WTC11 (cell line): Measurements from ENCODE around the gene BOK. TPM values are rescaled to one million over a fixed set of nuclear protein-coding genes. Genes with fewer than 3 reads are reported as not detected.

Experiments
- ATAC-seq: fragments of 200-7000 bp; cut with Tn5 transposase; 2 replicates; pipeline ENCODE4 v1.10.0; 2021; ENCODE audit warnings: mild to moderate bottlenecking, moderate library complexity
- CTCF ChIA-PET: fragments of 300-600 bp; sonication (Branson Sonifier 250); formaldehyde crosslinking; loops from one replicate; lab custom pipeline; 2021; ENCODE audit warnings: antibody characterized with exemption; lab: Charles Lee
- POLR2A ChIA-PET: fragments of 350-600 bp; sonication (Branson Sonifier 250); formaldehyde crosslinking; loops from one replicate; lab custom pipeline; 2021; ENCODE audit warnings: antibody characterized with exemption; lab: Charles Lee
- DNase-seq: peaks from one replicate; pipeline ENCODE4 v3.0.0; 2021; ENCODE audit warnings: low spot score
- H3K27ac Mint-ChIP-seq: 2 replicates; pipeline ENCODE4 v1.8.0; 2021; ENCODE audit warnings: mixed read lengths
- H3K27me3 Mint-ChIP-seq: 2 replicates; pipeline ENCODE4 v1.8.0; 2021; ENCODE audit warnings: low read depth, mild to moderate bottlenecking, moderate library complexity, mixed read lengths
- H3K36me3 Mint-ChIP-seq: 2 replicates; pipeline ENCODE4 v1.8.0; 2021; ENCODE audit warnings: mixed read lengths
- H3K4me1 Mint-ChIP-seq: 2 replicates; pipeline ENCODE4 v1.8.0; 2022; ENCODE audit warnings: mixed read lengths
- H3K4me3 Mint-ChIP-seq: 2 replicates; pipeline ENCODE4 v1.8.0; 2021; ENCODE audit warnings: mild to moderate bottlenecking, moderate library complexity, mixed read lengths
- H3K9me3 Mint-ChIP-seq: 2 replicates; pipeline ENCODE4 v1.8.0; 2021; ENCODE audit warnings: mixed read lengths
- CBFB ChIP-seq: sonication (generic); formaldehyde crosslinking; IDR thresholded peaks from 2 replicates; pipeline ENCODE4 v1.8.1; 2022; ENCODE audit warnings: mild to moderate bottlenecking, low read depth, missing genetic modification reagents
- EMX1 ChIP-seq: fragments of 250-450 bp; sonication (Bioruptor Pico); IDR thresholded peaks from 2 replicates; pipeline ENCODE4 v1.8.0; 2021; ENCODE audit warnings: mild to moderate bottlenecking
- GABPB1 ChIP-seq: sonication (generic); formaldehyde crosslinking; IDR thresholded peaks from 2 replicates; pipeline ENCODE4 v1.8.1; 2023; ENCODE audit warnings: mild to moderate bottlenecking, missing genetic modification reagents
- IRF2 ChIP-seq: sonication (generic); formaldehyde crosslinking; IDR thresholded peaks from 2 replicates; pipeline ENCODE4 v1.8.0; 2022; ENCODE audit warnings: low read depth, missing genetic modification reagents, borderline replicate concordance
- MYBL2 ChIP-seq: sonication (generic); formaldehyde crosslinking; IDR thresholded peaks from 2 replicates; pipeline ENCODE4 v1.8.1; 2023; ENCODE audit warnings: mild to moderate bottlenecking, moderate library complexity, missing genetic modification reagents
- NFATC4 ChIP-seq: fragments of 250-450 bp; sonication (Bioruptor Pico); IDR thresholded peaks from 2 replicates; pipeline ENCODE4 v1.9.0; 2021; ENCODE audit warnings: mild to moderate bottlenecking
- NR2C2 ChIP-seq: sonication (generic); formaldehyde crosslinking; IDR thresholded peaks from 2 replicates; pipeline ENCODE4 v1.8.0; 2022; ENCODE audit warnings: mild to moderate bottlenecking, missing genetic modification reagents
- RORB ChIP-seq: fragments of 250-450 bp; sonication (Bioruptor Pico); IDR thresholded peaks from 2 replicates; pipeline ENCODE4 v1.9.0; 2021; ENCODE audit warnings: mild to moderate bottlenecking
- SMAD4 ChIP-seq: sonication (generic); formaldehyde crosslinking; IDR thresholded peaks from 2 replicates; pipeline ENCODE4 v1.8.0; 2022; ENCODE audit warnings: mild to moderate bottlenecking, missing genetic modification reagents
- ZBTB21 ChIP-seq: sonication (generic); formaldehyde crosslinking; IDR thresholded peaks from 2 replicates; pipeline ENCODE4 v1.8.1; 2023; ENCODE audit warnings: mild to moderate bottlenecking, missing genetic modification reagents, borderline replicate concordance
- ZNF138 ChIP-seq: sonication (generic); formaldehyde crosslinking; conservative IDR thresholded peaks from 2 replicates; pipeline ENCODE4 v1.8.1; 2022; ENCODE audit warnings: mild to moderate bottlenecking, moderate library complexity, missing genetic modification reagents
- ZNF263 ChIP-seq: sonication (generic); formaldehyde crosslinking; IDR thresholded peaks from 2 replicates; pipeline ENCODE4 v1.8.1; 2022; ENCODE audit warnings: low read depth, mild to moderate bottlenecking, moderate library complexity, missing genetic modification reagents
- total RNA-seq: library from RNA; stranded (reverse); gene quantifications from 3 replicates; pipeline ENCODE4 v1.2.3, GENCODE V29; 2021
- TF ChIP-seq, protein P1 (sequence below): fragments of 250-450 bp; sonication (Bioruptor Pico); IDR thresholded peaks from 2 replicates; pipeline ENCODE4 v1.9.0; 2021; ENCODE audit warnings: moderate library complexity, mild to moderate bottlenecking, inconsistent platforms, borderline replicate concordance
- TF ChIP-seq, protein P2 (sequence below): sonication (generic); formaldehyde crosslinking; IDR thresholded peaks from 2 replicates; pipeline ENCODE4 v1.8.1; 2023; ENCODE audit warnings: mild to moderate bottlenecking, missing genetic modification reagents, borderline replicate concordance
- TF ChIP-seq, protein P3 (sequence below): sonication (generic); formaldehyde crosslinking; IDR thresholded peaks from 2 replicates; pipeline ENCODE4 v1.8.1; 2023; ENCODE audit warnings: mild to moderate bottlenecking, missing genetic modification reagents, moderate library complexity
- TF ChIP-seq, protein P4 (sequence below): sonication (generic); formaldehyde crosslinking; IDR thresholded peaks from 2 replicates; pipeline ENCODE4 v1.8.1; 2022; ENCODE audit warnings: mild to moderate bottlenecking, moderate library complexity, missing genetic modification reagents
- TF ChIP-seq, protein P5 (sequence below): sonication (generic); formaldehyde crosslinking; IDR thresholded peaks from 2 replicates; pipeline ENCODE4 v1.8.0; 2022; ENCODE audit warnings: mild to moderate bottlenecking, missing genetic modification reagents
- TF ChIP-seq, protein P6 (sequence below): sonication (generic); formaldehyde crosslinking; IDR thresholded peaks from 2 replicates; pipeline ENCODE4 v1.8.1; 2023; ENCODE audit warnings: mild to moderate bottlenecking, missing genetic modification reagents
- TF ChIP-seq, protein P7 (sequence below): sonication (generic); formaldehyde crosslinking; IDR thresholded peaks from 2 replicates; pipeline ENCODE4 v1.8.1; 2022; ENCODE audit warnings: mild to moderate bottlenecking, missing genetic modification reagents, moderate library complexity, borderline replicate concordance
- TF ChIP-seq, protein P8 (sequence below): sonication (generic); formaldehyde crosslinking; IDR thresholded peaks from 2 replicates; pipeline ENCODE4 v1.8.1; 2023; ENCODE audit warnings: mild to moderate bottlenecking, missing genetic modification reagents, moderate library complexity
- TF ChIP-seq, protein P9 (sequence below): sonication (generic); formaldehyde crosslinking; IDR thresholded peaks from 2 replicates; pipeline ENCODE4 v1.8.0; 2022; ENCODE audit warnings: mild to moderate bottlenecking, missing genetic modification reagents

BOK gene
- total RNA-seq, 1 experiment from 2014 or later, result 39.4 TPM

DNA sequence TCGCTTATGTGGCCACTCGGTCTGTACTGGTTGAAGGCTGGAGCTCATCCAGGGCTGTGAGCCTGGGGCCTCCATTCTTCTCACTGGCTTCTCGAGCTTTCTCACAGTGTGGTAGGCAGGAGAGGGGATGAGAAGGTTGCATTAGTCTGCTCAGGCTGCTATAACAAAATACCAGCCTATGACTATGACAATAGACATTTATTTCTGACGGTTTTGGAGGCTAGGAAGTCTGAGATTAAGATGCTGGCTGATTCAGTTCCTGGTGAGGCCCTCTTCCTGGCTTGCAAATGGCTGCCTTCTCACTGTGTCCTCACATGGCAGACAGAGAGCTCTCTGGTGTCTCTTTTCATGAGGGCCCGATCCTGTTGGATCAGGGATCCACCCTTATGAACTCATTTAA, 44.0 kb upstream of the BOK start (continued):
- no peak for TF ChIP-seq ZNF138 (CRISPR knock-in tag)

DNA sequence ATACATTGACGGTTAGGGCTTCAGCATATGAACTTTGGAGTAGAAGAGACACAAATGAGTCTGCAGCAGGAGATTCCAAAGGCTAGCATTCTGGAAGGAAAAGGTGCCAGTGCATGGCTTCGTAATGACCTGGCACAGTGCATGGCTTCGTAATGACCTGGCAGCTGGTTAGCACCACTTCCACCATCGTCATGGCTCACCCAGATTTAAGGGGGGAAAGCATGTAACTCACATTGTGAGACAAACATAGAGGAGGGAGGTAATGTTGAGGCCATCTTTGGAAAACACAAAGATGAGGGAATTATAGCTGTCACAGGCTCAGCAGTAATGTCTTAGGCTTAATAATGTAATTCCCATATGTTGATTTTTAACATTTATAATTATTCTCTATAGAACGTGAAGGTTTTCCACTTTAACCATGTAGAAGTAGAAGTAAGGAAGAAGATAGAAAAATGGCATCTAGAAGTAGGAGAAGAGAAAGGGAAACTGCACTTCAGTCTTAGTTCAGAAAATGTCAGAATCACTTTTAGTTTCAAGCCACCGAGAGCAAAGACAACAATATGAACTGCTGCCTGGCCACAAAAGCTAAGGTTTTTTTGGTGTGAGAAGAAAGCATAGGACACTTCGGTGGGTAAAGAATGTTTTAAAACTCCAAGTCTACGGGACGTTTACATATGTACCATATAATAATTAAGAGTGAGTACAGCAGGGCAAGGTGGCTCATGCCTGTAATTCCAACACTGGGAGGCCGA, 43.4 kb upstream of the BOK start:
- H3K36me3 Mint-ChIP-seq, result peaks cover 6% of the 10 kb centered on the region; the same call in 1 of the 2 replicates

DNA sequence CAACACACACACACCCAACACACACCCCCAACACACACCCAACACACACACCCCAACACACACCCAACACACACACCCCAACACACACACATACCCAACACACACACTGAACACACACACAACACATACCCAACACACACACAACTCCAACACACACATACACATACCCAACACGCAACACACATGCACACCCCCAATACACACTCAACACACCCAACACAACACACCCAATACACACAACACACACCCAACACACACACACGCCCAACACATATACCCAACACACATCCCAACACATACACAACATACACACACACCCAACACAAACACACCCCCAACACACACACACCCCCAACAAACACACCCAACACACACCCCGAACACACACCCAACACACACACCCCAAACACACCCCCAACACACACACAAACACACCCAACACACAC, 42.0 kb upstream of the BOK start:
- ATAC-seq (no peak), DNase-seq (no peak)
- H3K4me3 Mint-ChIP-seq, result no peak overlapping the region
- POLR2A ChIA-PET, result no interaction called here
- H3K27ac Mint-ChIP-seq, result no peak overlapping the region
- peaks cover 6% of the 10 kb centered on the region; the same call in 1 of the 2 replicates for H3K36me3 Mint-ChIP-seq
- CTCF ChIA-PET, result interaction anchor here (0.8 kb wide), 1 partner anchor 157 kb away, joined by 3 read pairs; no protein-coding TSS in a partner anchor
- H3K4me1 Mint-ChIP-seq, result no peaks in the 10 kb centered on the region; the same call in 1 of the 2 replicates
- H3K9me3 Mint-ChIP-seq, result peaks cover 11% of the 10 kb centered on the region
- peaks cover 9% of the 10 kb centered on the region for H3K27me3 Mint-ChIP-seq
- no peak for TF ChIP-seq NFATC4 (CRISPR knock-in tag)
- TF ChIP-seq ZNF263 (CRISPR knock-in tag), result no peak
- TF ChIP-seq SMAD4, result no peak
- TF ChIP-seq RORB (CRISPR knock-in tag), result no peak
- TF ChIP-seq, protein P1, sequence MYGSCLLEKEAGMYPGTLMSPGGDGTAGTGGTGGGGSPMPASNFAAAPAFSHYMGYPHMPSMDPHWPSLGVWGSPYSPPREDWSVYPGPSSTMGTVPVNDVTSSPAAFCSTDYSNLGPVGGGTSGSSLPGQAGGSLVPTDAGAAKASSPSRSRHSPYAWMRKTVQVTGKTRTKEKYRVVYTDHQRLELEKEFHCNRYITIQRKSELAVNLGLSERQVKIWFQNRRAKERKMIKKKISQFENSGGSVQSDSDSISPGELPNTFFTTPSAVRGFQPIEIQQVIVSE (CRISPR knock-in tag), result no peak
- TF ChIP-seq NR2C2 (CRISPR knock-in tag), result no peak
- TF ChIP-seq, protein P2, sequence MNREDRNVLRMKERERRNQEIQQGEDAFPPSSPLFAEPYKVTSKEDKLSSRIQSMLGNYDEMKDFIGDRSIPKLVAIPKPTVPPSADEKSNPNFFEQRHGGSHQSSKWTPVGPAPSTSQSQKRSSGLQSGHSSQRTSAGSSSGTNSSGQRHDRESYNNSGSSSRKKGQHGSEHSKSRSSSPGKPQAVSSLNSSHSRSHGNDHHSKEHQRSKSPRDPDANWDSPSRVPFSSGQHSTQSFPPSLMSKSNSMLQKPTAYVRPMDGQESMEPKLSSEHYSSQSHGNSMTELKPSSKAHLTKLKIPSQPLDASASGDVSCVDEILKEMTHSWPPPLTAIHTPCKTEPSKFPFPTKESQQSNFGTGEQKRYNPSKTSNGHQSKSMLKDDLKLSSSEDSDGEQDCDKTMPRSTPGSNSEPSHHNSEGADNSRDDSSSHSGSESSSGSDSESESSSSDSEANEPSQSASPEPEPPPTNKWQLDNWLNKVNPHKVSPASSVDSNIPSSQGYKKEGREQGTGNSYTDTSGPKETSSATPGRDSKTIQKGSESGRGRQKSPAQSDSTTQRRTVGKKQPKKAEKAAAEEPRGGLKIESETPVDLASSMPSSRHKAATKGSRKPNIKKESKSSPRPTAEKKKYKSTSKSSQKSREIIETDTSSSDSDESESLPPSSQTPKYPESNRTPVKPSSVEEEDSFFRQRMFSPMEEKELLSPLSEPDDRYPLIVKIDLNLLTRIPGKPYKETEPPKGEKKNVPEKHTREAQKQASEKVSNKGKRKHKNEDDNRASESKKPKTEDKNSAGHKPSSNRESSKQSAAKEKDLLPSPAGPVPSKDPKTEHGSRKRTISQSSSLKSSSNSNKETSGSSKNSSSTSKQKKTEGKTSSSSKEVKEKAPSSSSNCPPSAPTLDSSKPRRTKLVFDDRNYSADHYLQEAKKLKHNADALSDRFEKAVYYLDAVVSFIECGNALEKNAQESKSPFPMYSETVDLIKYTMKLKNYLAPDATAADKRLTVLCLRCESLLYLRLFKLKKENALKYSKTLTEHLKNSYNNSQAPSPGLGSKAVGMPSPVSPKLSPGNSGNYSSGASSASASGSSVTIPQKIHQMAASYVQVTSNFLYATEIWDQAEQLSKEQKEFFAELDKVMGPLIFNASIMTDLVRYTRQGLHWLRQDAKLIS, result no peak
- TF ChIP-seq ZBTB21 (CRISPR knock-in tag), result no peak
- no peak for TF ChIP-seq IRF2 (CRISPR knock-in tag)

More for the DNA sequence above, 43.4 kb upstream of the BOK start:
- no peak overlapping the region for H3K27ac Mint-ChIP-seq
- no peak overlapping the region for H3K4me3 Mint-ChIP-seq
- peaks cover 12% of the 10 kb centered on the region for H3K27me3 Mint-ChIP-seq
- ChIA-PET POLR2A (no interaction called here), CTCF (interaction anchor here (0.8 to 1.1 kb wide), 2 partner anchors 80 to 83 kb away, joined by 3 to 4 read pairs; no protein-coding TSS in a partner anchor)
- DNase-seq, result no peak
- peaks cover 11% of the 10 kb centered on the region for H3K9me3 Mint-ChIP-seq
- no peaks in the 10 kb centered on the region; the same call in 1 of the 2 replicates for H3K4me1 Mint-ChIP-seq
- no peak for ATAC-seq
- TF ChIP-seq, protein P3, sequence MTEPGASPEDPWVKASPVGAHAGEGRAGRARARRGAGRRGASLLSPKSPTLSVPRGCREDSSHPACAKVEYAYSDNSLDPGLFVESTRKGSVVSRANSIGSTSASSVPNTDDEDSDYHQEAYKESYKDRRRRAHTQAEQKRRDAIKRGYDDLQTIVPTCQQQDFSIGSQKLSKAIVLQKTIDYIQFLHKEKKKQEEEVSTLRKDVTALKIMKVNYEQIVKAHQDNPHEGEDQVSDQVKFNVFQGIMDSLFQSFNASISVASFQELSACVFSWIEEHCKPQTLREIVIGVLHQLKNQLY (CRISPR knock-in tag), result no peak
- TF ChIP-seq EMX1 (CRISPR knock-in tag) (no peak), MYBL2 (CRISPR knock-in tag) (no peak), NR2C2 (CRISPR knock-in tag) (no peak), CBFB (CRISPR knock-in tag) (no peak), NFATC4 (CRISPR knock-in tag) (no peak), GABPB1 (no peak)
- TF ChIP-seq, protein P4, sequence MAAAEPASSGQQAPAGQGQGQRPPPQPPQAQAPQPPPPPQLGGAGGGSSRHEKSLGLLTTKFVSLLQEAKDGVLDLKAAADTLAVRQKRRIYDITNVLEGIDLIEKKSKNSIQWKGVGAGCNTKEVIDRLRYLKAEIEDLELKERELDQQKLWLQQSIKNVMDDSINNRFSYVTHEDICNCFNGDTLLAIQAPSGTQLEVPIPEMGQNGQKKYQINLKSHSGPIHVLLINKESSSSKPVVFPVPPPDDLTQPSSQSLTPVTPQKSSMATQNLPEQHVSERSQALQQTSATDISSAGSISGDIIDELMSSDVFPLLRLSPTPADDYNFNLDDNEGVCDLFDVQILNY, result no peak
- TF ChIP-seq, protein P5, sequence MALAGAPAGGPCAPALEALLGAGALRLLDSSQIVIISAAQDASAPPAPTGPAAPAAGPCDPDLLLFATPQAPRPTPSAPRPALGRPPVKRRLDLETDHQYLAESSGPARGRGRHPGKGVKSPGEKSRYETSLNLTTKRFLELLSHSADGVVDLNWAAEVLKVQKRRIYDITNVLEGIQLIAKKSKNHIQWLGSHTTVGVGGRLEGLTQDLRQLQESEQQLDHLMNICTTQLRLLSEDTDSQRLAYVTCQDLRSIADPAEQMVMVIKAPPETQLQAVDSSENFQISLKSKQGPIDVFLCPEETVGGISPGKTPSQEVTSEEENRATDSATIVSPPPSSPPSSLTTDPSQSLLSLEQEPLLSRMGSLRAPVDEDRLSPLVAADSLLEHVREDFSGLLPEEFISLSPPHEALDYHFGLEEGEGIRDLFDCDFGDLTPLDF (CRISPR knock-in tag), result no peak
- TF ChIP-seq, protein P6, sequence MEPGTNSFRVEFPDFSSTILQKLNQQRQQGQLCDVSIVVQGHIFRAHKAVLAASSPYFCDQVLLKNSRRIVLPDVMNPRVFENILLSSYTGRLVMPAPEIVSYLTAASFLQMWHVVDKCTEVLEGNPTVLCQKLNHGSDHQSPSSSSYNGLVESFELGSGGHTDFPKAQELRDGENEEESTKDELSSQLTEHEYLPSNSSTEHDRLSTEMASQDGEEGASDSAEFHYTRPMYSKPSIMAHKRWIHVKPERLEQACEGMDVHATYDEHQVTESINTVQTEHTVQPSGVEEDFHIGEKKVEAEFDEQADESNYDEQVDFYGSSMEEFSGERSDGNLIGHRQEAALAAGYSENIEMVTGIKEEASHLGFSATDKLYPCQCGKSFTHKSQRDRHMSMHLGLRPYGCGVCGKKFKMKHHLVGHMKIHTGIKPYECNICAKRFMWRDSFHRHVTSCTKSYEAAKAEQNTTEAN (CRISPR knock-in tag), result no peak
- TF ChIP-seq, protein P7, sequence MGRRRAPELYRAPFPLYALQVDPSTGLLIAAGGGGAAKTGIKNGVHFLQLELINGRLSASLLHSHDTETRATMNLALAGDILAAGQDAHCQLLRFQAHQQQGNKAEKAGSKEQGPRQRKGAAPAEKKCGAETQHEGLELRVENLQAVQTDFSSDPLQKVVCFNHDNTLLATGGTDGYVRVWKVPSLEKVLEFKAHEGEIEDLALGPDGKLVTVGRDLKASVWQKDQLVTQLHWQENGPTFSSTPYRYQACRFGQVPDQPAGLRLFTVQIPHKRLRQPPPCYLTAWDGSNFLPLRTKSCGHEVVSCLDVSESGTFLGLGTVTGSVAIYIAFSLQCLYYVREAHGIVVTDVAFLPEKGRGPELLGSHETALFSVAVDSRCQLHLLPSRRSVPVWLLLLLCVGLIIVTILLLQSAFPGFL, result no peak
- TF ChIP-seq, protein P8, sequence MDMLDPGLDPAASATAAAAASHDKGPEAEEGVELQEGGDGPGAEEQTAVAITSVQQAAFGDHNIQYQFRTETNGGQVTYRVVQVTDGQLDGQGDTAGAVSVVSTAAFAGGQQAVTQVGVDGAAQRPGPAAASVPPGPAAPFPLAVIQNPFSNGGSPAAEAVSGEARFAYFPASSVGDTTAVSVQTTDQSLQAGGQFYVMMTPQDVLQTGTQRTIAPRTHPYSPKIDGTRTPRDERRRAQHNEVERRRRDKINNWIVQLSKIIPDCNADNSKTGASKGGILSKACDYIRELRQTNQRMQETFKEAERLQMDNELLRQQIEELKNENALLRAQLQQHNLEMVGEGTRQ, result no peak
- TF ChIP-seq, protein P9, sequence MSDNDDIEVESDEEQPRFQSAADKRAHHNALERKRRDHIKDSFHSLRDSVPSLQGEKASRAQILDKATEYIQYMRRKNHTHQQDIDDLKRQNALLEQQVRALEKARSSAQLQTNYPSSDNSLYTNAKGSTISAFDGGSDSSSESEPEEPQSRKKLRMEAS, result no peak
- TF ChIP-seq, all 79 proteins: peak for 0
